IMR-90 (cell line): ENCODE data around the gene PCDHB15.

Experiments
- CTCF ChIP-seq: conservative IDR thresholded peaks from 2 replicates; pipeline ENCODE4 v1.5.1; 2012; ENCODE audit warnings: mild to moderate bottlenecking, low read depth, low read length, improper control_type of control experiment
- POLR2A ChIP-seq: IDR thresholded peaks from 2 replicates; pipeline ENCODE4 v1.6.1; 2012; ENCODE audit warnings: mild to moderate bottlenecking, low read depth, low read length

DNA sequence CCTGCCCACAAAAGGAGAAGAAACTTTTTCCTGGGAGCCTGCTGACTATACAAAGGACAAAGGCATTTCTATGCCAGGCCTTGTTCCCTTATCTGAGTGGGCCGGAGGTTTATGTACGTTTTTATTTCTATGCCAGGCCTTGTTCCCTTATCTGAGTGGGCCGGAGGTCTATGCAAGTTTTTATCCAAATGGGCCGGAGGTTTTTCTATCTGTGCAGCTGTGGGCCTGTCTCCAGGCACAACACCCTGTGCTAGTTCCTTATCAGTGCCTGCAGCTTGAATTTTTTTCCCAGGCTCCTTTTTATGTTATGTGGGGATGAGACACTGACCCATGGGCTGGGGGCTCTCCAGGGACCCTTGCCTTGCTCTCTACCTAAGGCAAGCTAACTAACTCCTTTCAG, 53.2 kb downstream of the PCDHB15 start:
- TF ChIP-seq CTCF (no peak), POLR2A (no peak)
